C4-2B (cell line): Measurements from ENCODE around the gene NVL.

ENCODE experiments used
- H3K27ac ChIP-seq: fragments of 450-650 bp; 2 replicates; pipeline ENCODE4 v1.5.1; 2017
- ZFX ChIP-seq: fragments of 450-650 bp; IDR thresholded peaks from 2 replicates; pipeline ENCODE4 v1.6.1; 2017
- TF ChIP-seq, protein P1 (sequence below): fragments of 450-650 bp; conservative IDR thresholded peaks from 2 replicates; pipeline ENCODE4 v1.5.1; 2017; ENCODE audit warnings: mild to moderate bottlenecking

NVL gene

DNA sequence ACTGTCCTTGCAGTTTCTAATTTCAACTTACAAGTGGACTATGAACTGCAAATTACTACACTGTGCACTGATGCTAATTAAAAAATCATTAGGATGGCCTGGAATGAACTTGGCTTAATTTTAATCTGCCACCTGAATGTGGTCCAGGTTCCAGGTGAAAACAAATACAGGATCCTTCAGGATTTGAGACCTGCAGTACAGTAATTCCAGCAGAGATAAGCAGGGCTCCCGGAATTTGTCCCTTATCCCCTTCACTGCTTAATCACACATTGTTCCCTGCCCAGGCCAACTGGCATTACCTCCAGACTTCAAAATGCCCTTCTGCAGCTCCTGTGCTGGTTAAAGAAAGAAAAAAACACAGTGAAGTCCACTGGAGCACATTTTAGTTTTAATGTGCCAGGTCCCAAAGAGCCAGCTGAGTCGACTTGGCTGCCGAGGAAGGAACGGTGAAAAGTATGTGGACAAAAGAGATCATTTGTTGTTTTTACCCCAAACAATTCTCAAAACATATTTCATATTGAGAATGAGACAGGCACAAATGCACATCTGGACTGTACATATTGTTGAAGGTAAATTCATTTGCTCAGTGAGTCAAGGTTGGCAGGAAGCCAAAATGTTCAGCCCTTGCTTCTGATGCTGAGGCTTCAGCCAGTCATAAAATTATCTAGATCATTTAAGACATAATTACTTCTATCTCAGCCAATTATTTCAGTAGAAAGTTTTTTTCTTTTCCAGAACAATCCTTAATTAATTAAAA lies 118.6 kb downstream of the NVL start:
- peak overlapping the region; percentile 73 for H3K27ac ChIP-seq
- TF ChIP-seq ZFX, result no peak
- TF ChIP-seq, protein P1, sequence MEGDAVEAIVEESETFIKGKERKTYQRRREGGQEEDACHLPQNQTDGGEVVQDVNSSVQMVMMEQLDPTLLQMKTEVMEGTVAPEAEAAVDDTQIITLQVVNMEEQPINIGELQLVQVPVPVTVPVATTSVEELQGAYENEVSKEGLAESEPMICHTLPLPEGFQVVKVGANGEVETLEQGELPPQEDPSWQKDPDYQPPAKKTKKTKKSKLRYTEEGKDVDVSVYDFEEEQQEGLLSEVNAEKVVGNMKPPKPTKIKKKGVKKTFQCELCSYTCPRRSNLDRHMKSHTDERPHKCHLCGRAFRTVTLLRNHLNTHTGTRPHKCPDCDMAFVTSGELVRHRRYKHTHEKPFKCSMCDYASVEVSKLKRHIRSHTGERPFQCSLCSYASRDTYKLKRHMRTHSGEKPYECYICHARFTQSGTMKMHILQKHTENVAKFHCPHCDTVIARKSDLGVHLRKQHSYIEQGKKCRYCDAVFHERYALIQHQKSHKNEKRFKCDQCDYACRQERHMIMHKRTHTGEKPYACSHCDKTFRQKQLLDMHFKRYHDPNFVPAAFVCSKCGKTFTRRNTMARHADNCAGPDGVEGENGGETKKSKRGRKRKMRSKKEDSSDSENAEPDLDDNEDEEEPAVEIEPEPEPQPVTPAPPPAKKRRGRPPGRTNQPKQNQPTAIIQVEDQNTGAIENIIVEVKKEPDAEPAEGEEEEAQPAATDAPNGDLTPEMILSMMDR, result no peak

DNA sequence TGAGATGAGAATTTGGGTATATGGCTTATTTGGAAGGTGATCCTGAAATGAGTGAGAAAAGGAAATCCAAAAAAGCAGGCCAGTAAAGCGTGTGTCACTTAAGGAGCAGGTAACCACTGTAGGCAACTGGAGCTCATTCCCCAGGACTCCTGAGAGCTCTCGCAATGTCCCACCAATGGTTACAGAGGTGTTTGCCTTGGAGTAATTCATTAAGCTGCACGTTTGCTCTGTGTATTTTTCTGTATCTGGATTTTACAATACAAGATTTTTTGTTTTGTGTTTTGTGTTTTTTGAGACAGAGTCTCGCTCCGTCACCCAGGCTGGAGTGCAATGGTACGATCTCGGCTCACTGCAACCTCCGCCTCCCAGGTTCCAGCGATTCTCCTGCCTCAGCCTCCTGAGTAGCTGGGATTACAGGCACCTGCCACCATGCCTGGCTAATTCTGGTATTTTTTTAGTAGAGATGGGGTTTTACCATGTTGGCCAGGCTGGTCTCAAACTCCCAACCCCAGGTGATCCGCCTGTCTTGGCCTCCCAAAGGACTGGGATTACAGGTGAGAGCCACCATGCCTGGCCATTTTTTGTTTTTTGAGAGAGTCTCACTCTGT lies 123.9 kb downstream of the NVL start:
- peak overlapping the region; percentile 92 for H3K27ac ChIP-seq

DNA sequence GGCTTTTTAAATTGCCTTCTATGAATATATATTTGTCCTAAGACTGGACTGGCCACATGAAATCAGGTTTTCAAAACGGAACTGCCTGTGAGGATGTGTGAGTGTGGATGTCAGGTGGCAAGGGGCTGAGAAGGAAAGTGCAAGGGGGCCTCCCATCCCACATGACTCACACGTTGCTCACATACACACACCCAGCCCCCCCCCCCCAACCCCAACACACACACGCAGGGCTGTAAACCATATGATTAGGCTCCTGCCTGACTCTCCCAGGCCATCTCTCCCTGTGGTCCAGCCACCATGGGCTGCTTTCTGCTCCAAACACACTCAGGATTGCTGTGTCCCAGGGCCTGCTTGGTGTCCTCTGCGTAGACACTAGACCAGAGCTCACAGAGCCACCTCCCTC lies 124.5 kb downstream of the NVL start:
- H3K27ac ChIP-seq, result peak overlapping the region; percentile 92
- TF ChIP-seq ZFX, result no peak
- TF ChIP-seq, protein P1, result no peak

DNA sequence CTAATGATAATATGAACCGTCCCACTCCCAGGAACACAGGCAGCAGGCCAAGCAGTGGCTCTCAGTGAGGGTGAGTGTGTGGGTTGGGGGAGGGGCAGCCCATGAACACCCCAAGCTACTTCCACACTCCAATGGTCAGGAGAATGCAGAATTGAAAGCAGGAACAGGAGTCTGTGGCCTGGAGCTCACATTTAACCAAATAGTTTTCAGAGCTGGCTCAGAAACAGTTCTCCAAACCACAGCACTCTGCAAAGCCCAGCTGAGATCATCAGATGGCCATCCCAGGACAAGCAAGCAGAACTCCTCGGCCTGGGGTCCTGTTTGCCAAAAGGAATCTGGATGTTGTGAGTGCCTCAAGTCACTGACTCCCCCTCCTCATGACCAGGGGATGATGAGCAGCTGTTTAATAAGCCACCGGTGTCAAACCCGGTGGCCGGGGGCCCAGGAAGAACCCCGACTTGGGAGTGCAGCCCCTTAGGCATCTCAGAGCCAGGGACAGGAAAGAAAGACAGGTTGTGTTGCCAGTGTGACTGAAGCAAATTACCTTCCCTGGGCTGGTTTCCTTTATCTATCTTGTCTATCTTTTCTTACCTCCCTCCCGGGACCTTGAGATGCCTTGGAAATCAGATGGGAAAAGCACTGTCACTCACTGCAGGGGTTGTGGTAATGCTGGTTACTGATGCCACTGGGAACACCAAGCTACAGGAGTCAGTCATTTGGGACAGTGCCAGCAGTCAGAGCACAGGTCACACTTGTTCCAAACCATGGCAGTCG lies 126.5 kb downstream of the NVL start:
- H3K27ac ChIP-seq, result peak overlapping the region; percentile 92
- no peak for TF ChIP-seq ZFX
- TF ChIP-seq, protein P1, result no peak

DNA sequence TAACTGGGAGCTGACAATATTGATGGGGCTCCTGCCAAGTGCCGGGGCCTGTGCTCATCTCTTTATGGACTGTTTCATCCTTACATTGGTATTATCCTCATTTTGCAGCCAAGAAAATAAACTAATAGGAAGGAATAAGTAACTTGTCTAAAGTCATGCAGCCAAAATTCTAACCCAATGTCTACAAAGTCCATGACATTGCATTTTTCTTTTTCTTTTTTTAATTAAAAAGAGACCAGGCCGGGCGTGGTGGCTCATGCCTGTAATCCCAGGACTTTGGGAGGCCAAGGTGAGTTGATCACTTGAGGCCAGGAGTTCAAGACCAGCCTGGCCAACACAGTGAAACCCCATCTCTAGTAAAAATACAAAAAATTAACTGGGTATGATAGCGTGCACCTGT lies 128.1 kb downstream of the NVL start:
- peak overlapping the region; percentile 92 for H3K27ac ChIP-seq
- no peak for TF ChIP-seq ZFX
- TF ChIP-seq, protein P1, result no peak

DNA sequence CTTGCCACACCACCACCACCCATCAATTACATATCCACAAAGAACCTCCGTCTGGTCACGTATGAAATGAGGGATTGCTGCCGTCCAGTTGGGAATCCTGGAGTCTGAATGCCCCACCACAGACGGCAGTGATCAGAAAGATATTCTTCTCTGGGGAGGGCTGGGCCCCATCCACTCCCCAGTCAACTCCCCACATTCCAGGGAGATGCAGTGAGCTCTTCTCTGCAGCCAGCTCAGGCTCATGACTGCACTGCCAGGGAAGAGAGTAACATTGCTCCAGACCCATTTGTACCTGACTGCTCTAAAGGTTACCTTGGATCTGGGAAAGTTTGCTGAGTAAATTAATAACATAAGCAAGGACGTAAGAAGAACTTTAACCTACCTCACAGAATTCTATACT lies 128.6 kb downstream of the NVL start:
- H3K27ac ChIP-seq, result no peak overlapping the region
- TF ChIP-seq ZFX, result no peak
- TF ChIP-seq, protein P1, result no peak

- TF ChIP-seq ZFX, result no peak
- TF ChIP-seq, protein P1, result no peak
- peak overlapping the region; percentile 14; the same call in 1 of the 2 replicates for H3K27ac ChIP-seq
Measured at GRCh38 chr1:224199679-224200078, 130.3 kb downstream of the NVL start.
